Stimulated activated CD8-positive, alpha-beta memory T cell treated with anti-CD3 and anti-CD28 coated beads, Interleukin-4, amount 100 ng/mL, for 48 hours (primary cell): ENCODE results near the gene TMEM184A.
A peak's percentile ranks its signal among the peaks of the same experiment; 100 is the strongest.
"Not testable (repeated sequence)": the region's sequence is repeated elsewhere in the genome, so short reads cannot be mapped to it uniquely, and the experiment has no call there.

ENCODE experiments used
- DNase-seq: peaks from one replicate; pipeline ENCODE4 v3.0.0-alpha.2; 2020

TMEM184A gene

GRCh38 chr7:1588978-1589377 lies 33.0 kb upstream of the TMEM184A start:
- DNase-seq: no peak

GRCh38 chr7:1587738-1588137 lies 31.7 kb upstream of the TMEM184A start:
- no peak for DNase-seq

GRCh38 chr7:1586827-1587705 lies 31.1 kb upstream of the TMEM184A start:
- DNase-seq: no peak

GRCh38 chr7:1586126-1586826 lies 30.3 kb upstream of the TMEM184A start:
- no peak for DNase-seq

- no peak for DNase-seq
These were observed 29.4 kb upstream of the TMEM184A start for GRCh38 chr7:1585142-1585981.

GRCh38 chr7:1584700-1585099 lies 28.7 kb upstream of the TMEM184A start:
- DNase-seq: no peak

GRCh38 chr7:1583241-1583930 lies 27.4 kb upstream of the TMEM184A start:
- not testable (repeated sequence) for DNase-seq

GRCh38 chr7:1580422-1581030 lies 24.5 kb upstream of the TMEM184A start:
- no peak for DNase-seq

GRCh38 chr7:1579481-1580421 lies 23.7 kb upstream of the TMEM184A start:
- DNase-seq: peak; percentile 85

GRCh38 chr7:1578513-1578912 lies 22.5 kb upstream of the TMEM184A start:
- no peak for DNase-seq

GRCh38 chr7:1576521-1577253 lies 20.7 kb upstream of the TMEM184A start:
- DNase-seq: no peak

GRCh38 chr7:1575809-1576208 lies 19.8 kb upstream of the TMEM184A start:
- DNase-seq: no peak

- no peak for DNase-seq
These were observed 16.3 kb upstream of the TMEM184A start for GRCh38 chr7:1572111-1572822.

- DNase-seq: peak; percentile 93
These were observed 14.0 kb upstream of the TMEM184A start, which contains the start of gene PSMG3 for GRCh38 chr7:1569833-1570632. Gene PSMG3, minus strand, starts transcription at chr7:1570032. Its CDS starts 693 bp downstream, at chr7:1569339.

- DNase-seq: no peak
These were observed 13.4 kb upstream of the TMEM184A start for GRCh38 chr7:1569440-1569832.

- DNase-seq: peak; percentile 61
These were observed 13.0 kb upstream of the TMEM184A start for GRCh38 chr7:1569016-1569415.

GRCh38 chr7:1567896-1568510 lies 12.0 kb upstream of the TMEM184A start:
- no peak for DNase-seq
